Nucleus accumbens (tissue), 56 donors: ENCODE results near the gene WSB2.

ENCODE experiments used
- DNase-seq, 56 donors: peaks; one replicate each; lab custom pipeline; 2025; lab: John Stamatoyannopoulos, UW

Gene WSB2

GRCh38 chr12:118063576-118064391, 2.8 kb upstream of the WSB2 start:
- DNase-seq: no peak

GRCh38 chr12:118061873-118062843, 1.2 kb upstream of the WSB2 start:
- DNase-seq: peak in 41 of 56 donors; percentile 4 to 48 (median 22)

GRCh38 chr12:118060301-118061010, 523 bp downstream of the WSB2 start:
- DNase-seq: peak in 48 of 56 donors; percentile 4 to 76 (median 54)

- DNase-seq: peak in 9 of 56 donors; percentile 4 to 51 (median 36)
These were observed 1.4 kb downstream of the WSB2 start for GRCh38 chr12:118059341-118060191.

- no peak for DNase-seq
These were observed 2.1 kb downstream of the WSB2 start for GRCh38 chr12:118058881-118059280.

- DNase-seq: no peak
These were observed 2.8 kb downstream of the WSB2 start for GRCh38 chr12:118058227-118058626.

GRCh38 chr12:118055865-118056773, 4.9 kb downstream of the WSB2 start:
- no peak for DNase-seq

- DNase-seq: peak in 10 of 56 donors; percentile 4 to 29 (median 8)
These were observed 5.8 kb downstream of the WSB2 start for GRCh38 chr12:118055144-118055557.

GRCh38 chr12:118053071-118053985, 7.7 kb downstream of the WSB2 start:
- no peak for DNase-seq

GRCh38 chr12:118052324-118053070, 8.5 kb downstream of the WSB2 start:
- peak in 44 of 56 donors; percentile 4 to 86 (median 31) for DNase-seq

- no peak for DNase-seq
These were observed 9.7 kb downstream of the WSB2 start for GRCh38 chr12:118050972-118051910.

- DNase-seq: no peak
These were observed 14.5 kb downstream of the WSB2 start for GRCh38 chr12:118046430-118046829.

- DNase-seq: peak in 2 of 56 donors; percentile 7 to 14
These were observed 16.4 kb downstream of the WSB2 start for GRCh38 chr12:118044577-118044976.

GRCh38 chr12:118044075-118044474, 16.9 kb downstream of the WSB2 start:
- no peak for DNase-seq

GRCh38 chr12:118042091-118042490, 18.9 kb downstream of the WSB2 start:
- no peak for DNase-seq
